OCI-LY3 (cell line): Measurements from ENCODE around the gene GORASP1.

ENCODE experiments used
- H2AFZ ChIP-seq: fragments of 200-600, 300-600 bp; shearing (Covaris generic); 2 replicates; pipeline ENCODE4 v1.6.0; 2014; ENCODE audit warnings: antibody characterized with exemption, low read depth, low read length
- H3K27ac ChIP-seq: fragments of 200-600, 300-600 bp; sonication (generic); 2 replicates; pipeline ENCODE4 v1.5.1; 2014; ENCODE audit warnings: mild to moderate bottlenecking, low read length, moderate library complexity, mixed read lengths
- H3K27me3 ChIP-seq: fragments of 200-600, 300-600 bp; sonication (generic); 2 replicates; pipeline ENCODE4 v1.6.1; 2014; ENCODE audit warnings: low read depth, low read length, mixed read lengths
- H3K36me3 ChIP-seq: fragments of 200-600, 300-600 bp; sonication (generic); replicated peaks from 2 replicates; pipeline ENCODE3; 2014; ENCODE audit warnings: low read depth, low read length, mixed read lengths
- H3K4me1 ChIP-seq: fragments of 300-600, 200-600 bp; sonication (generic); 2 replicates; pipeline ENCODE4 v1.6.1; 2014; ENCODE audit warnings: low read length, mixed read lengths
- H3K4me2 ChIP-seq: fragments of 200-600, 300-600 bp; sonication (generic); 2 replicates; pipeline ENCODE4 v1.6.1; 2014; ENCODE audit warnings: low read length, mixed read lengths
- H3K4me3 ChIP-seq: fragments of 300-600, 200-600 bp; sonication (generic); 2 replicates; pipeline ENCODE4 v1.5.1; 2014; ENCODE audit warnings: antibody characterized with exemption, mild to moderate bottlenecking, low read length, moderate library complexity
- H3K79me2 ChIP-seq: fragments of 300-600, 200-600 bp; shearing (Covaris generic); 2 replicates; pipeline ENCODE4 v1.6.1; 2014; ENCODE audit warnings: mild to moderate bottlenecking, low read length, mixed read lengths
- H3K9ac ChIP-seq: fragments of 300-600, 200-600 bp; shearing (Covaris generic); 2 replicates; pipeline ENCODE4 v1.6.0; 2014; ENCODE audit warnings: mild to moderate bottlenecking, low read length, moderate library complexity
- H3K9me3 ChIP-seq: fragments of 200-600, 300-600 bp; shearing (Covaris generic); 2 replicates; pipeline ENCODE4 v1.6.1; 2014; ENCODE audit warnings: low read length, mixed read lengths; ENCODE audit not compliant: insufficient read depth
- H4K20me1 ChIP-seq: fragments of 200-600, 300-600 bp; sonication (generic); 2 replicates; pipeline ENCODE4 v1.6.1; 2016; ENCODE audit warnings: low read length, mixed read lengths; ENCODE audit not compliant: insufficient read depth
- CTCF ChIP-seq: fragments of 200-600, 300-600 bp; sonication (generic); IDR thresholded peaks from 2 replicates; pipeline ENCODE4 v1.5.1; 2014; ENCODE audit warnings: antibody characterized with exemption, low read length, low read depth
- EZH2phosphoT487 ChIP-seq: fragments of 200-600 bp; shearing (Covaris generic); IDR thresholded peaks from 2 replicates; pipeline ENCODE4 v1.6.1; 2018; ENCODE audit warnings: antibody characterized with exemption, mixed run types, low read depth

The GORASP1 gene

GRCh38 chr3:39144748-39145380, 37.4 kb upstream of the GORASP1 start:
- Histone ChIP-seq H4K20me1 (peaks cover 11% of the 10 kb centered on the region), H3K36me3 (peaks cover 57% of the 10 kb centered on the region)

GRCh38 chr3:39144095-39144747, 36.8 kb upstream of the GORASP1 start:
- Histone ChIP-seq H3K9ac (no peak overlapping the region), H2AFZ (no peak overlapping the region), H3K4me2 (no peak overlapping the region), H3K79me2 (peaks cover 26% of the 10 kb centered on the region), H3K36me3 (peaks cover 59% of the 10 kb centered on the region), H3K9me3 (no peaks in the 10 kb centered on the region), H3K4me3 (no peak overlapping the region), H4K20me1 (peaks cover 7% of the 10 kb centered on the region; the same call in 1 of the 2 replicates), H3K27ac (no peak overlapping the region), H3K27me3 (no peaks in the 10 kb centered on the region), H3K4me1 (peaks cover 41% of the 10 kb centered on the region)
- TF ChIP-seq EZH2phosphoT487 (no peak), CTCF (no peak)

More at GRCh38 chr3:39144748-39145380, 37.4 kb upstream of the GORASP1 start:
- Histone ChIP-seq H3K79me2 (peaks cover 32% of the 10 kb centered on the region), H3K4me1 (peaks cover 41% of the 10 kb centered on the region), H3K27me3 (no peaks in the 10 kb centered on the region), H3K27ac (no peak overlapping the region), H3K4me3 (no peak overlapping the region), H3K9ac (no peak overlapping the region), H3K4me2 (no peak overlapping the region), H3K9me3 (no peaks in the 10 kb centered on the region), H2AFZ (no peak overlapping the region)
- TF ChIP-seq EZH2phosphoT487 (no peak), CTCF (no peak)

GRCh38 chr3:39143051-39143885, 35.8 kb upstream of the GORASP1 start:
- H3K4me2 ChIP-seq, result no peak overlapping the region
- H3K79me2 ChIP-seq, result peaks cover 18% of the 10 kb centered on the region
- H4K20me1 ChIP-seq, result peaks cover 7% of the 10 kb centered on the region; the same call in 1 of the 2 replicates
- no peak overlapping the region for H2AFZ ChIP-seq
- no peak overlapping the region for H3K9ac ChIP-seq
- peaks cover 59% of the 10 kb centered on the region for H3K36me3 ChIP-seq
- H3K27ac ChIP-seq, result no peak overlapping the region
- TF ChIP-seq EZH2phosphoT487, result no peak
- TF ChIP-seq CTCF, result no peak
- peaks cover 41% of the 10 kb centered on the region for H3K4me1 ChIP-seq
- H3K27me3 ChIP-seq, result no peaks in the 10 kb centered on the region
- no peak overlapping the region for H3K4me3 ChIP-seq
- H3K9me3 ChIP-seq, result no peaks in the 10 kb centered on the region

- no peaks in the 10 kb centered on the region for H3K9me3 ChIP-seq
- no peaks in the 10 kb centered on the region for H3K27me3 ChIP-seq
- peaks cover 6% of the 10 kb centered on the region for H3K79me2 ChIP-seq
- no peak overlapping the region for H3K27ac ChIP-seq
- no peak overlapping the region for H3K4me2 ChIP-seq
- H2AFZ ChIP-seq, result no peak overlapping the region
- H3K9ac ChIP-seq, result no peak overlapping the region
- H3K36me3 ChIP-seq, result peaks cover 59% of the 10 kb centered on the region
- H3K4me3 ChIP-seq, result no peak overlapping the region
- H3K4me1 ChIP-seq, result peaks cover 32% of the 10 kb centered on the region
- peaks cover 7% of the 10 kb centered on the region; the same call in 1 of the 2 replicates for H4K20me1 ChIP-seq
- no peak for TF ChIP-seq CTCF
- no peak for TF ChIP-seq EZH2phosphoT487
These were observed 34.6 kb upstream of the GORASP1 start for GRCh38 chr3:39142067-39142466.
